A673 (cell line): ENCODE results near the gene IL1RAPL2. TPM values are rescaled to one million over a fixed set of nuclear protein-coding genes. Genes with fewer than 3 reads are reported as not detected.

Source experiments
- BruUV-seq: library from RNA; stranded (reverse); fragments of 400-500 nt; replicated peaks from 2 replicates; lab custom pipeline; 2021; lab: Mats Ljungman, UMichigan
- CTCF ChIA-PET: fragments of 300-600 bp; sonication (Branson Sonifier 250); formaldehyde crosslinking; loops from one replicate; lab custom pipeline; 2022; ENCODE audit warnings: antibody characterized with exemption; lab: Charles Lee
- POLR2A ChIA-PET: fragments of 300-600 bp; sonication (Branson Sonifier 250); formaldehyde crosslinking; loops from one replicate; lab custom pipeline; 2022; ENCODE audit warnings: antibody characterized with exemption; ENCODE audit not compliant: low non-redundant PET; lab: Charles Lee
- DNase-seq: peaks from one replicate; pipeline ENCODE4 v3.0.0-alpha.2; 2015; ENCODE audit warnings: low spot score
- H3K27ac ChIP-seq: fragments of 200-600 bp; sonication (generic); 2 replicates; pipeline ENCODE4 v1.5.1; 2016; ENCODE audit warnings: mixed run types, low read depth, mild to moderate bottlenecking, mixed read lengths, antibody characterized with exemption, low read length; ENCODE audit not compliant: poor library complexity, severe bottlenecking
- H3K27me3 ChIP-seq: fragments of 200-600 bp; sonication (generic); replicated peaks from 2 replicates; pipeline ENCODE4 v1.6.1; 2017; ENCODE audit warnings: mixed run types, low read depth, mild to moderate bottlenecking, mixed read lengths, antibody characterized with exemption, low read length; ENCODE audit not compliant: insufficient read depth, poor library complexity
- H3K36me3 ChIP-seq: fragments of 200-600 bp; sonication (generic); 2 replicates; pipeline ENCODE4 v1.6.1; 2016; ENCODE audit warnings: mixed run types, mild to moderate bottlenecking, mixed read lengths, antibody characterized with exemption, low read length; ENCODE audit not compliant: insufficient read depth, poor library complexity, severe bottlenecking
- H3K4me1 ChIP-seq: fragments of 200-600 bp; sonication (generic); 2 replicates; pipeline ENCODE4 v1.6.1; 2017; ENCODE audit warnings: mixed run types, mild to moderate bottlenecking, mixed read lengths, antibody characterized with exemption, low read length; ENCODE audit not compliant: insufficient read depth, poor library complexity, severe bottlenecking
- H3K4me3 ChIP-seq: fragments of 200-600 bp; sonication (generic); 2 replicates; pipeline ENCODE4 v1.5.1; 2016; ENCODE audit warnings: low read depth, mixed run types, mild to moderate bottlenecking, mixed read lengths, low read length; ENCODE audit not compliant: poor library complexity, severe bottlenecking
- H3K9me3 ChIP-seq: fragments of 200-600 bp; sonication (generic); 2 replicates; pipeline ENCODE4 v1.6.1; 2016; ENCODE audit warnings: mixed run types, low read depth, mild to moderate bottlenecking, mixed read lengths, antibody characterized with exemption, low read length; ENCODE audit not compliant: poor library complexity, severe bottlenecking
- CTCF ChIP-seq: fragments of 300-800, 200-600 bp; sonication (generic); conservative IDR thresholded peaks from 2 replicates; pipeline ENCODE4 v1.5.1; 2017; ENCODE audit warnings: low read depth, mild to moderate bottlenecking, antibody characterized with exemption, low read length, moderate library complexity, mixed read lengths
- EZH2 ChIP-seq: fragments of 200-600 bp; sonication (generic); IDR thresholded peaks from 2 replicates; pipeline ENCODE4 v1.6.1; 2017; ENCODE audit warnings: borderline replicate concordance, low read depth, mild to moderate bottlenecking, mixed read lengths, antibody characterized with exemption, low read length; ENCODE audit not compliant: poor library complexity, severe bottlenecking
- intact Hi-C: fragments of 100-400 bp; cut with micrococcal nuclease; formaldehyde crosslinking; loops from one replicate; pipeline ENCODE4 v1.10.0; 2022; ENCODE audit not compliant: unreplicated experiment
- total RNA-seq: library from RNA; stranded (reverse); gene quantifications from 2 replicates; pipeline ENCODE4 v1.2.3, GENCODE V29; 2021

The IL1RAPL2 gene
- total RNA-seq, 1 experiment from 2014 or later: not detected

GRCh38 chrX:104662694-104663093 is 96.7 kb downstream of the IL1RAPL2 start:
- intact Hi-C loops: no loop called here
- POLR2A ChIA-PET: no interaction called here

GRCh38 chrX:104665691-104666090 is 99.7 kb downstream of the IL1RAPL2 start:
- Histone ChIP-seq H3K27ac (no peak overlapping the region), H3K4me3 (no peak overlapping the region), H3K4me1 (no peaks in the 10 kb centered on the region), H3K27me3 (no peaks in the 10 kb centered on the region), H3K9me3 (no peaks in the 10 kb centered on the region), H3K36me3 (no peaks in the 10 kb centered on the region)
- TF ChIP-seq EZH2 (no peak), CTCF (no peak)
- ChIA-PET POLR2A (interaction anchor here (0.6 kb wide), 1 partner anchor 355 kb away, joined by 10 read pairs; no protein-coding TSS in a partner anchor), CTCF (no interaction called here)
- BruUV-seq: no TSS peak
- DNase-seq: no peak
- intact Hi-C loops: no loop called here

More at GRCh38 chrX:104662694-104663093, 96.7 kb downstream of the IL1RAPL2 start:
- no peak overlapping the region for H3K27ac ChIP-seq
- no peaks in the 10 kb centered on the region for H3K9me3 ChIP-seq
- H3K36me3 ChIP-seq: no peaks in the 10 kb centered on the region
- no peaks in the 10 kb centered on the region for H3K27me3 ChIP-seq
- CTCF ChIA-PET: no interaction called here
- H3K4me1 ChIP-seq: no peaks in the 10 kb centered on the region
- DNase-seq: no peak
- TF ChIP-seq EZH2 (no peak), CTCF (no peak)
- H3K4me3 ChIP-seq: no peak overlapping the region
- BruUV-seq: no TSS peak

- POLR2A ChIA-PET: no interaction called here
- no peak overlapping the region for H3K4me3 ChIP-seq
- TF ChIP-seq CTCF: no peak
- no peak for TF ChIP-seq EZH2
- H3K27ac ChIP-seq: no peak overlapping the region
- no peaks in the 10 kb centered on the region for H3K4me1 ChIP-seq
- CTCF ChIA-PET: no interaction called here
- no peaks in the 10 kb centered on the region for H3K9me3 ChIP-seq
- no peaks in the 10 kb centered on the region for H3K27me3 ChIP-seq
- intact Hi-C loops: no loop called here
- DNase-seq: no peak
- H3K36me3 ChIP-seq: no peaks in the 10 kb centered on the region
- no TSS peak for BruUV-seq
Observed at GRCh38 chrX:104668550-104668949, 102.6 kb downstream of the IL1RAPL2 start.
